Fibroblast of mammary gland (primary cell): ENCODE data around the gene VSX1.

Experiments
- DNase-seq: peaks from one replicate; pipeline ENCODE4 v3.0.0-alpha.2; 2010; ENCODE audit warnings: low read depth
- H3K4me3 ChIP-seq: 2 replicates; pipeline ENCODE4 v1.5.1; 2011; ENCODE audit warnings: low read depth, mild to moderate bottlenecking, low read length, moderate library complexity; ENCODE audit not compliant: control insufficient read depth
- TF ChIP-seq, protein P1 (sequence below): conservative IDR thresholded peaks from 2 replicates; pipeline ENCODE4 v1.5.1; 2011; ENCODE audit warnings: low read depth, low read length, inconsistent platforms; ENCODE audit not compliant: control insufficient read depth, insufficient read depth

The VSX1 gene

DNA sequence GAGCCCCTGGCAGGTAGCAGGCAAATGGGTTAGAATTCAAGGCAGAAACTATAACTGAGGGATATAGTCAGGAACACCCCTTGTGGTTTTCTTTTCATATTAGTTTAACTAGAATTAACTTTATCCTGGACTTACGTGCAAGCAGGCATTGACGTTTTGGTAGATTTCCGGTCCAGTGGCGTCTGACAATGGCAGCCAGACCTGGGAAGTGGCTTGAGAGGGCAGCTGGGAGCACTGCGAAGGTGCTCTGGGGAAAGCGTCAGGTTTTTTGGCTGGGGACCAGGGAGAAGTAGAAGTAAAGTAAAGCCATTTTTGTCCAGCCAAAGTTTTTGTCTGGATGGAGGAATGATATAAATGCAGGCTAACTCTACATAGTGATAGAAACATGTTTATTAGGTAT is 15.6 kb downstream of the VSX1 start:
- TF ChIP-seq, protein P1, sequence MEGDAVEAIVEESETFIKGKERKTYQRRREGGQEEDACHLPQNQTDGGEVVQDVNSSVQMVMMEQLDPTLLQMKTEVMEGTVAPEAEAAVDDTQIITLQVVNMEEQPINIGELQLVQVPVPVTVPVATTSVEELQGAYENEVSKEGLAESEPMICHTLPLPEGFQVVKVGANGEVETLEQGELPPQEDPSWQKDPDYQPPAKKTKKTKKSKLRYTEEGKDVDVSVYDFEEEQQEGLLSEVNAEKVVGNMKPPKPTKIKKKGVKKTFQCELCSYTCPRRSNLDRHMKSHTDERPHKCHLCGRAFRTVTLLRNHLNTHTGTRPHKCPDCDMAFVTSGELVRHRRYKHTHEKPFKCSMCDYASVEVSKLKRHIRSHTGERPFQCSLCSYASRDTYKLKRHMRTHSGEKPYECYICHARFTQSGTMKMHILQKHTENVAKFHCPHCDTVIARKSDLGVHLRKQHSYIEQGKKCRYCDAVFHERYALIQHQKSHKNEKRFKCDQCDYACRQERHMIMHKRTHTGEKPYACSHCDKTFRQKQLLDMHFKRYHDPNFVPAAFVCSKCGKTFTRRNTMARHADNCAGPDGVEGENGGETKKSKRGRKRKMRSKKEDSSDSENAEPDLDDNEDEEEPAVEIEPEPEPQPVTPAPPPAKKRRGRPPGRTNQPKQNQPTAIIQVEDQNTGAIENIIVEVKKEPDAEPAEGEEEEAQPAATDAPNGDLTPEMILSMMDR, result no peak
- DNase-seq, result no peak

DNA sequence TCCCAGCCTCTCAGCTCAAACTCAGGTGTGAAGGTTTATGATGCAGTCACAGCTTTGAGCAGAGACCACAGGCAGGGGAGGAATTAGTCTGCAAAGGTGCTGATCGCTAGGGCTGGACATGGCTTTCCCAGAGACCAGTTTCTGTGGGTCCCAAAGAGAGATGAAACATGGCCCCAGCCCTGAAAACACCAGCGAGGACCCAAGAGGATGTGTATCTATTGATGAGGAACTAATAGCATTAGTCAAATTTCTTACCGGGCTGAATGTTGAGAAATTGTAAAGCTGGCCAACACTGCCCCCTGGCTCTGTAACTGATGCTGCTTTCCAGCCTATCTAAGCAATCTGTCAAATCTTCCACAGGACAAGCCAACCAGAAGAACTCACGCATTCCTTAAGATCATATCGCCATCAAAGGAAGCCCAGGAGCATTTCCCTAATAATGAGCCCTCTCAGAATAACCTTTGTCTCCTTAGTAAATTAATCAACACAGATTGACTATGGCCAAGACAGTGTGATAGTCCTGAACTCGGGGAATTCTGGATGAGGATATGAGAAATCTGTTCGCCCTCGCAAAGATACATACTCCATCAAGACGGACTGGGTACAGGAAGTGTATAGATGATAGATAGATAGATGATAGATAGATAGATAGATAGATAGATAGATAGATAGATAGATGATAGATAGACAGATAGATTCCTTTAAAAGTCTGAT is 16.2 kb downstream of the VSX1 start:
- DNase-seq, result peak; percentile 67
- TF ChIP-seq, protein P1, result peak; percentile 74
- H3K4me3 ChIP-seq, result no peak overlapping the region

More for the DNA sequence above, 15.6 kb downstream of the VSX1 start:
- no peak overlapping the region for H3K4me3 ChIP-seq

DNA sequence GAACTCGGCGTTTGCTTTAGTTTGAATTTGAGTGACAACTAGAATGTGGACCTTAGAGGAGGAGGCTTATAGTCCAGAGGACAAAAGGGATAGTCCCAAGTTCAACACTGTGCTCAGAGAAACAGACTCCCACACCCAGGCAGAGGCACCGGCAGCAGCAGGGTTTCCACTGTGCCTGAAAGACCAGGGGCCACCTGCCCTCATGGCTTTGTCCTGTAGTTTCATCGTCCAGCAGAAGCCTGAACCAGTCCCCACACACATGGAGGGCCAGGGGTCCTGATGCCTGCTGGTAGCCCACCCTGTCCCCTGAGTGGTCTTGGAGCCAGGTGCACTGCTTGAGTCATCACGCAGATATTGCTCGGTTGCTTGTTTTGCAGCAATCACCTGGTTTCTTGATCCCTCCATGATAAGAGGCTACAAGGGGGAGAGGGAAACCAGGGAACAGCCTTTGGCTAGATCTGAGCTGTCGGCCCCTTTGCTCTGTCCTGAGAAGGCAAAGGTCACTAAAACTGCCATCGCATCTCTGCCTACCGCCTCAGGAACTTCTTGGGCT is 16.8 kb downstream of the VSX1 start:
- H3K4me3 ChIP-seq, result no peak overlapping the region
- TF ChIP-seq, protein P1, result no peak
- DNase-seq, result no peak

DNA sequence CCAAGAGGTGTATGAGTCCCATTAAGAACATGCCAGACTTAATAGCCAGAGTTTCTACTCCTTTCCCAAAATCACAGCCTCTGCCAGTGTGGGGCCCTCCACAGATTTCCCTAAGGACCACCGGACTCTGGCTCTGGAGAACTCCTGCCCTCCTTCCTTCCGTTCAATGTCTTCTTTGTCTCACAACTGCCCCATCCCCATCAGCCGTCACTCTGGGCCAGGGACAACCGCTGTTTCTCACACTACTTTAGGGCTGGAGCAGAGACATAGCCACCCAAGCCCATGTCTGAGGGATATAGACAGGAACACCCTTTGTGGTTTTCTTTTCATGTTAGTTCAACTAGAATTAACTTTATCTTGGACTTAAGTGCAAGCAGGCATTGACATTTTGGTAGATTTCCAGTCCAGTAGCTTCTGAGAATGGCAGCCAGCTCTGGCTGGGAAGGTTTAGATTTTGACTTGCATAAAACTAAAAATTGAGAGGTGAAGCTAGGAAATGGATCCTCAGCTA is 17.3 kb downstream of the VSX1 start:
- TF ChIP-seq, protein P1, result no peak
- H3K4me3 ChIP-seq, result no peak overlapping the region
- no peak for DNase-seq

DNA sequence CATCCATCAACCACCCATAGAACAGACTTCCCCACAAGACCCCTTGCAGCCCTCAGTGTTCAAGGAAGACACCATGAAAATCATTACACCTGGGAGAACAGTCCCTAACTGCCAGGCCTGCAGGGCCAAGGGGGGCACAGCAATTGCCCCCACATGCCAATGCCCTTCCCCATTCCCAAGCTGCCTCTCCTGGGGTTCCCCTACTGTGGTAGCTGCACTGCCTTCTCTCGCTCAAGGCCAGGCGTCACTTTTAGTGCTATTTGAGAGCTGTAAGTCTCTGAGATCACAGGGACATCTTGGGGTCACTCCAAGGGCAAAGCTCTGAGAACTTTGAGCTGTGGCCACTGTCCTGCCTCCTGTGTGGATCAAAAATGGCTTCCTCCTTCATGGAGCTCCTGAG is 18.0 kb downstream of the VSX1 start:
- H3K4me3 ChIP-seq, result no peak overlapping the region
- DNase-seq, result no peak
- TF ChIP-seq, protein P1, result no peak

DNA sequence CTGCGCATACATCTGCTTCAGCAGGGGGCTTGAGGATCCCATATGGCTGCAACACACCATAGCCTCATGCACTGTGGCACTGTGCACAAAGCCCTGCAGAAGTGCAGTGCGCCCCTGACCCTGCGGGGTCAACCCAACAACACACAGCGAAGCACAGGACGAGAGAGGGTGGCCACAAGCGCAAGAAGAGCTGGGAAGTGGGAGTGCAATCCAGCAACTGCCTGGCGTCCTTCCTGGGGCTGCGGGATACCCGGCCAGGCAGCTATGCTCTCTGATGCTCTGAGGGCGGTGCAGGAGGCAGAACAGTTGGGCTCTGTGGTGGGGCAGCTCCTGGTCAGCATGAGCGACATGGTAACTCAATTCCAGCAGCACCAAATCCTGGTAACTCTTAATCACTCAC is 18.4 kb downstream of the VSX1 start:
- TF ChIP-seq, protein P1, result no peak
- no peak overlapping the region for H3K4me3 ChIP-seq
- no peak for DNase-seq
